RWPE1 (cell line): ENCODE results near the gene MYO1D.
"Not testable (repeated sequence)": the region's sequence is repeated elsewhere in the genome, so short reads cannot be mapped to it uniquely, and the experiment has no call there.

Source experiments
- CTCF ChIA-PET: fragments of 350-600 bp; sonication (Branson Sonifier 250); formaldehyde crosslinking; extraction: SDS; loops from one replicate; lab custom pipeline; 2021; lab: Yijun Ruan, JAX
- POLR2A ChIA-PET: fragments of 400-600 bp; formaldehyde crosslinking; extraction: SDS; loops from one replicate; lab custom pipeline; 2020; ENCODE audit warnings: antibody characterized with exemption; ENCODE audit not compliant: low non-redundant PET; lab: Yijun Ruan, JAX
- DNase-seq: peaks from one replicate; pipeline ENCODE4 v3.0.0; 2012; ENCODE audit warnings: low spot score
- H3K27ac ChIP-seq: fragments of 450-650 bp; 2 replicates; pipeline ENCODE4 v1.5.1; 2017
- TF ChIP-seq, protein P1 (sequence below): fragments of 450-650 bp; conservative IDR thresholded peaks from 2 replicates; pipeline ENCODE4 v1.5.1; 2017; ENCODE audit warnings: low read depth, mild to moderate bottlenecking

Gene MYO1D

DNA sequence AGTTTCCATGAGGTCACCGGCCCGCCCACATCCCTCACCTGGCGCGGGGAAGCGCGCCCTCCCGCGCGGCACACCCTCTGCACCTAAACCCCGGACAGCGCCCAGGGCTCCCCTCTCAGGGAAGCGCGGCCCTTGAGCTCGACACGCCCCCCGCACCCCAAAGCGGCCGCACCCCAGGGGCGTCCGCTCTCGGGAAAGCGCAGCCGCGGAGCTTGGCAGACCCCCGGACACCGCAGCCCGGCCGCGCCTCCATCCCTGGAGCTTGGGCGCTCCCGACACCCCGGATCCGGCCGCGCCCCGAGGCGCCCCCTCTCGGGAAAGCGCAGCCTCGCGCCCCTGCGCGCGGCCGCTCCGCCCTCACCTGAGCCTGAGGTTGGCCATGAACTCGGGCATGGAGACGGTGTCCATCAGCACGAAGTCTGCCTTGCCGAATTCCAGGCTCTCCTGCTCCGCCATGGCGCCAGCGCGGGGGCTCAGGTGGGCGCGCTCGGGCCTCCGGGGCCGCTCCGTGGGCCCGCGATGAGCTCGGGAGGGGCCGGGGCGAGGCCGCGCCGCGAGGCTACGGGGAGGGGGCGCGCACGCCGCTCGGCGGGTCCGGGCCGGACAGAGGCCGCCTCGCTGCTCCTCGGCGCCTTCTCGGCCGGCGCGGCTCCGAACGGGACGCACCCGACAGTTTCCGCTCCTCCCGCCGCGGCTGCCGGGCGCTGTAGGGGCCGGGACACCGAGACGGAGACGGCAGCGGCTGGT is at the start of gene MYO1D:
Gene MYO1D, minus strand, starts transcription at position 708 of the 747 bp plus-strand sequence. Its CDS starts 252 bp downstream, at position 456.
- peak; percentile 55 for DNase-seq
- peak within 1 kb of the TSS; percentile 62 for H3K27ac ChIP-seq
- TF ChIP-seq, protein P1, sequence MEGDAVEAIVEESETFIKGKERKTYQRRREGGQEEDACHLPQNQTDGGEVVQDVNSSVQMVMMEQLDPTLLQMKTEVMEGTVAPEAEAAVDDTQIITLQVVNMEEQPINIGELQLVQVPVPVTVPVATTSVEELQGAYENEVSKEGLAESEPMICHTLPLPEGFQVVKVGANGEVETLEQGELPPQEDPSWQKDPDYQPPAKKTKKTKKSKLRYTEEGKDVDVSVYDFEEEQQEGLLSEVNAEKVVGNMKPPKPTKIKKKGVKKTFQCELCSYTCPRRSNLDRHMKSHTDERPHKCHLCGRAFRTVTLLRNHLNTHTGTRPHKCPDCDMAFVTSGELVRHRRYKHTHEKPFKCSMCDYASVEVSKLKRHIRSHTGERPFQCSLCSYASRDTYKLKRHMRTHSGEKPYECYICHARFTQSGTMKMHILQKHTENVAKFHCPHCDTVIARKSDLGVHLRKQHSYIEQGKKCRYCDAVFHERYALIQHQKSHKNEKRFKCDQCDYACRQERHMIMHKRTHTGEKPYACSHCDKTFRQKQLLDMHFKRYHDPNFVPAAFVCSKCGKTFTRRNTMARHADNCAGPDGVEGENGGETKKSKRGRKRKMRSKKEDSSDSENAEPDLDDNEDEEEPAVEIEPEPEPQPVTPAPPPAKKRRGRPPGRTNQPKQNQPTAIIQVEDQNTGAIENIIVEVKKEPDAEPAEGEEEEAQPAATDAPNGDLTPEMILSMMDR: no peak
- CTCF ChIA-PET: interaction anchor here (0.5 to 3.9 kb wide), 29 partner anchors 8 to 902 kb away, joined by 3 to 48 read pairs (median 4); a partner anchor contains a TSS
- POLR2A ChIA-PET: interaction anchor here (0.6 to 0.7 kb wide), 2 partner anchors 80 to 390 kb away, joined by 3 read pairs; partner anchors contain the start of gene CDK5R1

DNA sequence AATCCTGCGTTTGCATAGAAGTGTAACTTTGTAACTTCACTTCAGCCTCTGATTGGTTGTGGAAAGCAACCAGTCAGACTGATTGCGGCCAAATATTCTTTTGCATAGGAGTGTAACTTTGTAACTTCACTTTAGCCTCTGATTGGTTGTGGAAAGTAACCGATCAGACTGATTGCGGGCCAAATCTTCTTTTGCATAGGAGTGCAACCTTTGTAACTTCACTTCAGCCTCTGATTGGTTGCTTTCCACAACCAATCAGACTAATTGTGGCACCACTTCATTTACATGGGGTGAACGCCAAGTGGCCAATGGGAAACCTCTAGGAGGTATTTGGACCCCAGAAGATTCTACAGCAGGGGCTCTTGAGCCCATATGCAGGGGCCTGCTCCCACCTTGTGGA is 49.3 kb upstream of the MYO1D start:
- DNase-seq: no peak
- no peak overlapping the region for H3K27ac ChIP-seq
- TF ChIP-seq, protein P1: no peak
- ChIA-PET POLR2A (no interaction called here), CTCF (no interaction called here)

GRCh38 chr17:32923905-32924304 is 47.0 kb upstream of the MYO1D start:
- H3K27ac ChIP-seq, POLR2A ChIA-PET, CTCF ChIA-PET, DNase-seq: not testable (repeated sequence)

DNA sequence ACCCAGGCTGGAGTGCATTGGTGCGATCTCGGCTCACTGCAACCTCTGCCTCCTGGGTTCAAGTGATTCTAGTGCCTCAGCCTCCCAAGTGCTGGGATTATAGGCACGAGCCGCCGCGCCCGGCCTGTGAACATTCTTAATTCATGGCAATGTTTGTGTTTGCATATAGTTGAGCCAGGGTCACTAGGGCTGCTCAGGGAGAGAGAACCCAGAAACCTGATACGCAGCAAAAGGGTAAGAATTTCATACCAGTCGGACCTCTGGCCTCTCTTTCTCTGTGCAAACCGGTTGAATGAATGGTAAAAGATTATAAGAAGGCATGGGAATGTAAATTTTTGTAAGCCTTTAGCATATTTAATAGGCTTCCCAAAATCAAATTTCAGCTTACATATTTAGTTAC is 44.1 kb upstream of the MYO1D start:
- ChIA-PET CTCF (no interaction called here), POLR2A (no interaction called here)
- no peak for DNase-seq
- TF ChIP-seq, protein P1: no peak
- H3K27ac ChIP-seq: no peak overlapping the region

DNA sequence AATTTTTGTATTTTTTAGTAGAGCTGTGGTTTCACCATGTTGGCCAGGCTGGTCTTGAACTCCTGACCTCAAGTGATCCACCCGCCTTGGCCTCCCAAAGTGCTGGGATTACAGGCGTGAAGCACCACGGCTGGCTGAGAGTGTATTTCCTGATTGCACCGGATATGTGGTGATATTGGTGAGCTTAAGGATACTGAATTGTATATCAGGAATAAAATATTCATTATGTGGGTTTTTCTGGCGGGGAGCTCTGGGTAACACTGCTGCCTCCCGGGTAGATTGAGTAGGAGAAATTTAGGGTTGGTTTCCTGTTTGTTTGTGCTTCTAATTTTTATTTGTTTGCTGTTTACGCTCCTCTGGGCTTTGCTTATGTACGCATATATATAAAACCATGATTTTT is 43.4 kb upstream of the MYO1D start:
- ChIA-PET CTCF (no interaction called here), POLR2A (no interaction called here)
- no peak overlapping the region for H3K27ac ChIP-seq
- DNase-seq: no peak
- TF ChIP-seq, protein P1: no peak

DNA sequence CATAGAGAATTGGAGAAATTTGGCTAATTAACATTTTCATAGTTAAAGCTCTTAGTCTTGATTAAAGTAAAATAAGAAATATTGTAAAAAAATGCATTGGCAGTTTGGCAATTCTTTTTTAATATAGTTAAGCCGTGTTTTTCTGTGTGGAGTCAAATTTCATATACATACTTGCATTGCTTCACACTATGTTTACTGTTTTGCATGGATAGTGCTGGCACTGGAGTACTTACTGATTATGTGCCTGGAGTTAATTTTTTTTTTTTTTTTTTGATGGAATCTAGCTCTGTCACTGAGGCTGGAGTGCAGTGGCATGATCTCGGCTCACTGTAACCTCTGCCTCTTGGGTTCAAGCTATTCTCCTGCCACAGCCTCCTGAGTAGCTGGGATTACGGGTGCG is 43.0 kb upstream of the MYO1D start:
- DNase-seq, POLR2A ChIA-PET, CTCF ChIA-PET, H3K27ac ChIP-seq: not testable (repeated sequence)

DNA sequence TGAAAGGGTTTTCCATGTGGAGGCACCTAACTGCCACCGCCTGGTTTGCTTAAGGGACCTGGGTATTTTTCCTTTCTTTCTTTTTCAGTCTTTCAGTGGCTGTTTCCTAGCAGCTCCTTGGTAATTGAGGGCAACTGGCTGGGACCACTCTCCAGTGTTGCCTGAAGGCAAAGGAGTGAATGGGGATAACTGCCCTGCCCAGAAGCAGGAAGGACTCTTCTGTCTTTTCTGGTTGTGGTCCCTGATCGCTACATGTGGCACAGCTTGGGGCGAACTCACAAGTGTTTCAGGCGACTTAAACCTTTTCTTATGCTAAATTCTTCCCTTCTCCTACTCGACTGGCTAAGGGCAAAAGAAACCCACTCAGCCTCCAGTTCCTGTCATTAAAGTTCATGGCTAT is 40.9 kb upstream of the MYO1D start:
- TF ChIP-seq, protein P1: no peak
- POLR2A ChIA-PET: no interaction called here
- CTCF ChIA-PET: no interaction called here
- no peak for DNase-seq
- no peak overlapping the region for H3K27ac ChIP-seq
